Tibial nerve (tissue), 4 donors: Measurements from ENCODE around the gene ATG12.

ENCODE experiments used
- CTCF ChIP-seq, 5 experiments: fragments of 200-600 bp in 3 of 5; fragments of 450-650 bp in 2 of 5; sonication (generic) in 3 of 5; IDR thresholded peaks; one replicate each; pipeline ENCODE4 v1.5.1; 2016 to 2019; ENCODE audit warnings: antibody characterized with exemption in 5 of 5, mild to moderate bottlenecking in 3 of 5, moderate library complexity in 2 of 5
- EP300 ChIP-seq, 2 donors: sonication (generic); formaldehyde crosslinking; IDR thresholded peaks; one replicate each; pipeline ENCODE4 v1.6.1; 2017; ENCODE audit warnings: antibody characterized with exemption in 2 of 2, mild to moderate bottlenecking in 1 of 2
- POLR2A ChIP-seq, 2 donors: fragments of 450-650 bp; IDR thresholded peaks; one replicate each; pipeline ENCODE4 v1.6.1; 2017; ENCODE audit warnings: antibody characterized with exemption in 2 of 2, mild to moderate bottlenecking in 2 of 2, moderate library complexity in 2 of 2

DNA sequence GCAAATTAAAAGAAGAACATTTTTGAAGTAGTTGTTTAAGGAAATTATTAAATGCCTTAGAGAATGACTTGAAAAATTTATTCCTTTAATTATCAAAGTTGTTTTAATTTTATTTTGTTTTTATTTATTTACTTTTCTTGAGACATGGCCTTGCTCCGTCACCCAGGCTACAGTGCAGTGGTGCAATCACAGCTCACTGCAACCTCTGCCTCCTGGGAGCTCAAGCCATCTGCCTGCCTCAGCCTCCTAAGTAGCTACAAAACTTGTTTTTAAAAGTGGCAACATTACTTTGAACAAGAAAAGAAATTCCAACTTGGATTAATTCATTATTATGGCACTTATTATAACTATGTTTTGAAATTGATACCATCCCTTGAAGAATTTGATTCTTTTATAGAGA is 53.9 kb downstream of the ATG12 start:
- no peak for TF ChIP-seq CTCF (IDR thresholded peaks at IDR 0.05)
- TF ChIP-seq POLR2A (IDR thresholded peaks at IDR 0.05), result no peak
- TF ChIP-seq EP300 (IDR thresholded peaks at IDR 0.05), result no peak
